HG03520 (cell line): Measurements from ENCODE around the gene MYO3A.
A peak's percentile ranks its signal among the peaks of the same experiment; 100 is the strongest.

Experiments used
- ATAC-seq: cut with Tn5 transposase; IDR thresholded peaks from one replicate; pipeline ENCODE4 v1.9.1; 2021; ENCODE audit warnings: mild to moderate bottlenecking, moderate library complexity; ENCODE audit not compliant: unreplicated experiment

The MYO3A gene, protein sequence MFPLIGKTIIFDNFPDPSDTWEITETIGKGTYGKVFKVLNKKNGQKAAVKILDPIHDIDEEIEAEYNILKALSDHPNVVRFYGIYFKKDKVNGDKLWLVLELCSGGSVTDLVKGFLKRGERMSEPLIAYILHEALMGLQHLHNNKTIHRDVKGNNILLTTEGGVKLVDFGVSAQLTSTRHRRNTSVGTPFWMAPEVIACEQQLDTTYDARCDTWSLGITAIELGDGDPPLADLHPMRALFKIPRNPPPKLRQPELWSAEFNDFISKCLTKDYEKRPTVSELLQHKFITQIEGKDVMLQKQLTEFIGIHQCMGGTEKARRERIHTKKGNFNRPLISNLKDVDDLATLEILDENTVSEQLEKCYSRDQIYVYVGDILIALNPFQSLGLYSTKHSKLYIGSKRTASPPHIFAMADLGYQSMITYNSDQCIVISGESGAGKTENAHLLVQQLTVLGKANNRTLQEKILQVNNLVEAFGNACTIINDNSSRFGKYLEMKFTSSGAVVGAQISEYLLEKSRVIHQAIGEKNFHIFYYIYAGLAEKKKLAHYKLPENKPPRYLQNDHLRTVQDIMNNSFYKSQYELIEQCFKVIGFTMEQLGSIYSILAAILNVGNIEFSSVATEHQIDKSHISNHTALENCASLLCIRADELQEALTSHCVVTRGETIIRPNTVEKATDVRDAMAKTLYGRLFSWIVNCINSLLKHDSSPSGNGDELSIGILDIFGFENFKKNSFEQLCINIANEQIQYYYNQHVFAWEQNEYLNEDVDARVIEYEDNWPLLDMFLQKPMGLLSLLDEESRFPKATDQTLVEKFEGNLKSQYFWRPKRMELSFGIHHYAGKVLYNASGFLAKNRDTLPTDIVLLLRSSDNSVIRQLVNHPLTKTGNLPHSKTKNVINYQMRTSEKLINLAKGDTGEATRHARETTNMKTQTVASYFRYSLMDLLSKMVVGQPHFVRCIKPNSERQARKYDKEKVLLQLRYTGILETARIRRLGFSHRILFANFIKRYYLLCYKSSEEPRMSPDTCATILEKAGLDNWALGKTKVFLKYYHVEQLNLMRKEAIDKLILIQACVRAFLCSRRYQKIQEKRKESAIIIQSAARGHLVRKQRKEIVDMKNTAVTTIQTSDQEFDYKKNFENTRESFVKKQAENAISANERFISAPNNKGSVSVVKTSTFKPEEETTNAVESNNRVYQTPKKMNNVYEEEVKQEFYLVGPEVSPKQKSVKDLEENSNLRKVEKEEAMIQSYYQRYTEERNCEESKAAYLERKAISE (N-terminal part only)

DNA sequence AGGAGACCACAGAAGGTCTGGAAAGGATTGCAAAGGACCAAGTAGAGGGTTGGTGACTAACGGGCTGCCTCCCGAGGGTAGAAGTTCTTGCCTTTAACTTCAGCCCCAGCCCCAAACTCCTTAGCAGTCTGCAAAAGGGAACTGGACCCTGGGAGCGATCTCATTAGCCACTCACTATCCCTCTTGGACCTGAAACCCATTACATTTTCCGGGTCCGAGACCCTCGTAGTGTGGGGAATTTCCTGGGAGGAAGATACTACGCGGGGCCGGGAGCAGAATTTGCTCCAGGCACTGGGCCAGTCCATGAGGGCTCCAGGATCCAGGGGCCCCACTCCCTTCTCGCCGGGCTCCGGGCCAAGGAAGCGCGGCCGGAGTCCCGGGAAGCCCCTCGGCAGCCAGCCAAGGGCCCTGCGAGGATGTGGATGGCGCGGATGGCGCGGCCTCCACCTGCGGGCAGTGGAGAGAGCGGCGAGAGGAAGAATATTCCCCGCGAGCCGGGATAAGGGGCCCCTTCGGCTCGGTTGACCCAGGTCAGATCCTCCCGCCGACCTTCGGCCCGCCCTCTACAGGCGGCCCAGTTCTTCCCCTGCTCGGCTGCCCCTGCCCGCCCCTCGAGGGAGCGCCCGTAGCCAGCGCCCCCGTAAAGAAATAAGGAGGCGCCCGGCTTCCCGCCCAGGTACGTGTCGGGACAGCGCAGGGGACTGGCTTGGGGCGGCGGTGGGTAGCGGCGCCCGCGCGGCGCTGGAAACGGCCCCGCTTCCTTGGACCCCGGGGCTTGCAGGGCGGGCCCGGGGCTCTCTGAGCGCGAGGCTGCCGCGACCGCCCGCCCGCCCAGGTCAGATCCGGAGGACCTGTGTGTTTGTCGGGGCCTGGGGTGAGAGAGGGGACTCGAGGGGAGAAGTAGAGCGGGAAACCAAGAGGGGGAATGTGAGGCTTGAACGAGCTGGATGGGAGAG is at the start of gene MYO3A:
Gene MYO3A, plus strand, starts transcription at position 577 of the 956 bp plus-strand sequence. CDS start 17,882 bp downstream, outside the sequence.
- no peak for ATAC-seq

DNA sequence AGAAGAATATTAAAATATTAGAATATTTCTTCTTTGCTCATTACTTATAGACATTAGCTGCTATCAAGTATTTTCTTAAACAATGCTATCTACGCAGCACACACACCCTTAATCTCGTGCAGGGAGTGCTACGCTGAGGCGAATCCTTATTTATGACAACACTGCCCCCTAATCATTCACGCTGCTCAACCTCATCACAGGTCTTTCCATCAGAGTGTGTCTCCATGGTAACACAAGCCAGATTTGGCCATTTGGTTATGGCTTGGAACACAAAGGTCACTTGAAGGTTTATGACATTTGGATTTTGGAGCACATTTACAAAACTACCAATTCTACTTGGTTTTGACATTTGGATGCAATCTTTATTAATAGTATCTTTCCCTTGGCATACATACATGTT is 45.4 kb upstream of the MYO3A start:
- no peak for ATAC-seq

DNA sequence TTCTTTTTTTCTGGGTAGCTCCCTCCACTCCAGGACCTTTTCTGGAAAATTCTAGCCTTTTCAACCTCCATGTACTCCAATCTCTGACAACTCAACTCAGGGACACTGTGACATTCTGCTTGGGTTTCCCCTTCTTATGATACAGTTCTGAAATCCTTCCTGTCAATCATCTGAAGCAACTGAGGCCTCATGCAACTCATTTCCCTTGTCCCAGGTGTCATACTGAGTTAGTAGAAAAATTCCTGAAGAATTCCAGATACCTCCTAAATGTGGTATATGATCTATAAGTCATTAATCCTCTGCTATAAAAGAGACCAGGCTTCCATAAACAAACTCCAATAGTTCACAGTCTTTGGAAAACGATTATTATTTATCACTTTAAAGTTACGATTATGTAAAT is 43.0 kb upstream of the MYO3A start:
- ATAC-seq, result no peak

DNA sequence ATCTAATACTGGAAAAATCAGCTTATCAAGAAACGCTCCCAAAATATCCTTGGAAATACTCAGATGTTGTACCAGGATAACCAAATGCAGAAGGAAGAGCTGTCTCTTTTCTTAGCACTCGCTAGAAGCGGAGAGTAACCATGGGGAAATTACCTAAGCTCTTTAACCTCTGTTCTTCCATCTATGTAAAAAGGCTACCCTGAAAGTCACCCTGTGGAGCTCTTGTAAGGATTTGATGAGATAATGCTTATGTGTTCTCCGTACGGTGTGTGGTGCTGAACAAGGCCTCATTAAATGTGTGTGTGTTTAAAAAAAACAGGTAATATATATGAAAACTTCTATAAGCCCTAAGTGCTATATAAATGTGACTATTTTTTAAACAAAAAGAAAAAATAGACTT is 38.2 kb upstream of the MYO3A start:
- no peak for ATAC-seq

DNA sequence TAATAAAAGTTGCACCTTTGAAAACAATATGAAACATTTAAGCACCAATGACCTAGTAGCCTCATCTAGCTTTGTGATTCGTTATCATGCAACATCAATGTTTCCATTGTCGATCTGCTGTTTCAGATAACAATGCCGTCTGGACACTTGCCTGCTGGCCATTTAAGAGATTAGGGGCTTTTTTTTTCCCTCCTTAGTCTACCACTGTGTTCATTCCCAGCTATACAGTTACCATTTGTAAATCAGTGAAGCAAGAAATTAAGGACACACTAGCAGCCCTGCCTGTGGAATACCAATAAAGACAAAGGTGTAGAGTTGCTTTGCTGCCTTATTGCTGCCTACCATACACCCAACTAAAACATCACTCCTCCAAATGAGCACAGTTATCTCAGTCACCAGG is 37.6 kb upstream of the MYO3A start:
- no peak for ATAC-seq

DNA sequence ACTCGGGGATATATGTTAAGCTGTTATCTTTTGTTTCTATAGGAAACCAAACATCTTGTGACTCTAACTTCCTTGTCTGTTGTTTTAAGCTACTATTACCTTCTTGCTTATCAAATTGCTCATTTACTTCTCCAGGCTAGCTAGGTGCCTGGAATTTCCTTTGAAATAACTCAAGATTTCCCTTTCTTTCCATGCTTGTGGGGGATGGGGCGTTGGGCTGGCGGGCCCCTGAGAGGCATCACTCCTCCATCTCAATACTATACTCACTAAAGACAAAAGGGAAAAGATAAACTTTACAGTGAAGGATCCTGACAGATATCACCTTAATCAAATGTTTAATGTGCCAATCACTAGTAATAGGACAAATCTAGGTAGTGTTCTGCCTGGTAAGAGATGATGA is 34.7 kb upstream of the MYO3A start:
- ATAC-seq, result no peak

DNA sequence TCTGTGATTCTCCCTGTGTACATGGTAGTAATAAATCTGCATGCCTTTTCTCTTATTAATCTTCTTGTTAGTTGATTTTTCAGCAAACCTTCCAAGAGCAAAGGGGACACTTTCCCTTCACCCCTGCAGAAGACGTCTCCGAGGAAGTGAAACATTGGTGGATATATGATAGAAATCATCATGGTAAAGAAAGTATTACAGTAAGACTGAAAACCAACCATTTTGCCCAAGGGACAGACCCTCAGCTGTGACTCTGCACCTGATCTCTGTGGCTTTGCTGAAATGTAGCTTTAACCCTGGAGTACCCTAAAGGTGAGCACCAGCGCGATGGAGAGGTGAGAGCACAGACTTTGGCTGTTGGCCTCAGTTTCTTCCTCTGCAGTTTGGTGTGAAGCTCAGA is 32.8 kb upstream of the MYO3A start:
- ATAC-seq, result no peak

DNA sequence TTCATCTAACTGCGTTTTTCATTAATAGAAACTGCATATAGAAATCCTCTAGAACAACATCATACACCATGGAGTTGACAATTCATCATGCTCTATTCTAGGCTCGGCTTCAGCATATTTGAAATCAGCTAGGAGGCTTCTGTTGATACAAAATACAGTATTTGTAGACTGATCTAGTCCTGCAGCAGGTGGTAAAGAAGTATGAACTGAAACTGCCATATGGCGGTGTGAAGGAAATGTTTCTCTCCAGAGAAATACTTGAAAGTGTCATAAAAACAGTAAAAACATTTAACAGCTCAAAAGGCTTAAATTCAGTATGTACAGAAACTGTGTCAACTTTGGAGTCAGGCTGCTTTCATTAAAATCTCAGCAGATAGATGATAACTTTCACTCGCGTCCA is 32.0 kb upstream of the MYO3A start:
- no peak for ATAC-seq

DNA sequence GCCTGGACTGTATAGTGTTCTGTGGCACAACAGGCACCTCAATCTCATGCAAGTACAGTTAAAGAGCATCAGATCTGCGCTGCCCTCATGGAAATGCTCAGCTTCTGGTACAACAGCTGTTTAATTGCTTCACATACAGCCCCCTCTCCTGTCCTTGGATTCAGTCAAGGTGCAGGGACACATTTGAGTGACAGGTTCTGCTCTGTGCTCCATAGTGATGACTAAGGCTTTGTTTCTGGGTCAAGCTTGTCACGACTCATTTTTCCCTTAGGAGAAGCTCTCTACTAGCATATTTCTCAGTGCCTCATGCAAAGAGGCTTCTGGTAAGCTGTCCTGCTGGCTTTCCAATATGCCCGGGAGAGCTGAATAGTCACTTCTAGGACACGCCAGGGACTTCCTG is 26.8 kb upstream of the MYO3A start:
- no peak for ATAC-seq

DNA sequence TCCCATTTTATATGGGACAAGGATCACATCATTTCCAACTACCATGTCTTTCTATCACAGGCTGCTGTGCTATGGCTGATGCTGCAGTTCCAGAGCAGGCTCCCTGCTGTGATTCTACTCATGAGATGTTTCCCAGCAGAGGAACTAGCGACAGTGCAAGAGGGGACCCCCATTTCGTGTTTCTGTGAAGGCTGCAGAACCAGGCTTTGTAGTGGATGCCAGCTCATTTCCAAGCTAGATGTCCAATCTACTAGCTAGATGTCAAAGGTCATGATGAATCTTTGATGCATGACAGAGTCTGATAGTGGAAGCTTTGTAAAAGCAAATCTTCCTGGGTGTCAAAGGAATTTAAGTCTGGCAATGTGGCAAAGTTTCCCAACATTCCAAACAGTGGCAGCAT is 21.2 kb upstream of the MYO3A start:
- ATAC-seq, result no peak

DNA sequence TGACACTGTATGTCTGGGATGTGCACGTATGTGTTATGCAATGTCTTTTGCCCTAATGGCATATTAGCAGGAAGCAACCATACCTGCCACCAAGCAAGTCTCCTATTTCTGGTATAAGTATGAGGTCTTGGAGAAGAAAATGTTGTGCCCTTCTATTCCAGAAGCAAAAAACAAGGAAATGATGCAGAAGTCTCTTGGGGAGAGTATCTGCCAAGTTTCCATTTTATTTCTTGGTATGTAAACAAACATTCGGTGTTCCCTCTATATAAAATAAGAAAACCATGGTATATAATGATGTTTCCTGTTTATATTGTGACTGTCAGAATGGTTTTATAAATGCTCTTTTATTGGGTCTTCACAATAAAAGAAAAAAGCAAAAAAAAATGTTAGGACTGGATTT is 19.3 kb upstream of the MYO3A start:
- ATAC-seq, result no peak

DNA sequence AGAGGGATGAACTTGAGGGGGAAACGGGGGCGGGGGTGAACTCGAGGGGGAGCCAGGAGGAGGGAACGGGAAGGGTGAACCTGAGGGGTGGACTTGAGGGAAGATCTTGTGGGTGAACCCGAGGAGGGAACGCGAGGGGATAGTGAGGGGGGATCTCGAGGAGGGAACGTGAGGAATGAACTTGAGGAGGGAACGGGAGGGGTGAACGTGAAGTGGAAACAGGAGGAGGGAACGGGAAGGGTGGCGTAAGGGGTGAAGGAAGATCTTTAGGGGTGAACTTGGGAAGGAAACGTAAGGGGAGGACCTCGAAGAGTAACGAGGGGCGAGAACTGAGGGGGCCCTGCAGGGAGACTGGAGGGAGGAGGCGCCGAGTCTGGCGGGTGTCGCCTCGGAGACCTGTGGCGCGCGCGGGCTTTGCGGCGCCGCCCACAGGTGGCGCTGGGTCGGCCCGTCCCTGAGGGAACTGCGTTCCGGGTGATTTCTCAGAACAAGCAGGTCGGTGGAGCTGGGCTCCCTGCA is 651 bp downstream of the MYO3A start:
- no peak for ATAC-seq

DNA sequence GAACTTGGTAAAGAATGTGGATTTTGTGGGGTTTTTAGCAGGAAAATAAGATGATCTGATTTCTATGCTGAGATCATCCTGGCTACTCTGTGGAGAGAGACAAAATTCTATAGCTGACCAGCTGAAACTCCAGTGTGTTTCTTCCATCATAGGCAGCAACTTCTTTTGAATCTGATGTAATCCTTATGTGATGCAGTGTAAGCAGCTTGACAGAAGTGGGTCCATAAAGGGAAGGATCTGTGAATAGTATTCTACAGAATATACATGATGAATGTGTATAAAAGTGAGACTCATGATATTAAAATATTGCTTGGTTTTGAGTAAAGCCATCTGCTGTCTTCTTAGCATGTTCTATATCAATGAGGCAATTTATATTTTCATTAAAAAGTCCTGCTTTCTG is 4.4 kb downstream of the MYO3A start:
- no peak for ATAC-seq

DNA sequence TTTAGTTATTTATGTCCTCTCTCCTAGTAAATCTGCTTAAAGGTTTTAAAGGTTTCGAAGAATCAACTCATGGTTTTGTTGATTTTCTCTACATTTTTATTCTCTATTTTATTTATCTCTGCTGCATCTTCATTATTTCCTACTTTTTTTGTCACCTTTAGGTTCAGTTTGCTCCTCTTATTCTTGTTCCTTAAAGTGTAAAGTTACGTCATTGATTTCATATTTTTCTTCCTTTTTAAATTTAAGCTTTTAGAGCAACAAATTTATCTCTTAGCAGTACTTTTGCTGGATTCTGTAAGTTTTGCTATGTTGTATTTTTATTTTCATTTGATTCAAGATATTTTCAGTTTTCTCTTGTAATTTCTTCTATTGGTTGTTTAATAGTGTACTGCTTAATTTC is 10.7 kb downstream of the MYO3A start:
- no peak for ATAC-seq

DNA sequence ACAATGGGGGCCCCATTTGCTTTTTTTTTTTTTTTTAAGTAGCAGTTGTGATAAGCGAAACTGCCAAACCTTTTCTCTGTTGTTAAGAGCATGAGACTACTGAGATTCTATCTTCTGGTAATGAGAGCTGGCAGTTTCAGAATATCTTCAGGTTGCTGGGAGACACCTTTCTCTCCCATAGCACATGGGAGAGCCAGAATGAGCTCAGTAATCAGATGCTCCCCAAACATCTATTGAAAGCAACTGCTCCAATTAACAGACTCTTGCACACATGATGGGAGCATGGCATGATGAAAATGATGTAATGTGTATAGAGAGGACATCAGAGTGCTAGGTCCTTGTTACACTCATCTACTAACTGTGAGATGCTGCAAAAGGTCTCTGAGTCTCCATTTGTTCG is 18.8 kb downstream of the MYO3A start:
- ATAC-seq, result peak; percentile 87

DNA sequence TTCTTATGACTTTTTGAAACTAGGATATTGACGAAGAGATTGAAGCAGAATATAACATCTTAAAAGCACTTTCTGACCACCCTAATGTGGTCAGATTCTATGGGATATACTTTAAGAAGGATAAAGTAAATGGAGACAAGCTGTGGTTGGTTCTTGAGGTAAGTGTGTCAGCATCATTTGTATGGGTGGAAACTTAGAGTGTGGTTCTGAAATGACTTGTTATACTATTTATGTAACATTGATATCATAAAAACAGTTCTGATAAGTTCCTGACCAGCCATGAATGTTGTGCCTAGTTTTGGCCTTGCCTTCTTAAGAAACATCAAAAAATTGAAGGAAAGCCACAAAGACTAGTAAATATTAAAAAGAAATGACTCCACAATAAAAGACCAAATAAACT is 20.8 kb downstream of the MYO3A start:
- ATAC-seq, result no peak

DNA sequence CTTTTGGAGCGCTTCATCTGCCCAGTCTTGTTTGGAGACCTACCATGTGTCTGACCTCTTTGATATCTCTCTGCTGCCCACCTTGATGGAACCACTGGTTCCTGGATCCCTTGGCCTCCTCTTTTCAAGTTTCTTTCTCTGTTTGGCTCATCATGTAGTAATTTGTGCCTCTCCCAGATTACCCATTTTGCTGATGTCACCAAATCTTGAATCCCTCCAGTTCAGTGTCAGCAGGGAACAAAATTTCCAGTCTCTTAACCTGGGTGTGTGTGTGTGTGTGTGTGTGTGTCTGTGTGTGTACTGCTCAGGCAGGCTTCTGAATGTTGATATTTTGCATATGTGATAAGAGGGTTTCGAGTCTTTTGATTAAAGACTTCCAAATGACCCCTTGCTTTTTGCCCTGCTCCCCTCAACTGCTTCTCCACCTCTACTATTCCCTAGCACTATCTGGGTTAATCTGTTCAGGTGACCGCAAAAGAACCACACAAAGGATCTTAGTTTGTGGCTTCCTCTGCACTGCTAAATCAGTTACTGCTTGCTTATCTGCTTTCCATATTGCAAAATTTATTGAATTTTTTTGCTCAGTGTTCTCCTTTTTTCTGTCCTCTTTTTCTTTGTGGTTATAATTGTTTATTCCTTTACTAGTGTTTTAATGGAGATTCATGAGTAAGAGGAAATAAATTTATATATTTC is 25.7 kb downstream of the MYO3A start:
- no peak for ATAC-seq

DNA sequence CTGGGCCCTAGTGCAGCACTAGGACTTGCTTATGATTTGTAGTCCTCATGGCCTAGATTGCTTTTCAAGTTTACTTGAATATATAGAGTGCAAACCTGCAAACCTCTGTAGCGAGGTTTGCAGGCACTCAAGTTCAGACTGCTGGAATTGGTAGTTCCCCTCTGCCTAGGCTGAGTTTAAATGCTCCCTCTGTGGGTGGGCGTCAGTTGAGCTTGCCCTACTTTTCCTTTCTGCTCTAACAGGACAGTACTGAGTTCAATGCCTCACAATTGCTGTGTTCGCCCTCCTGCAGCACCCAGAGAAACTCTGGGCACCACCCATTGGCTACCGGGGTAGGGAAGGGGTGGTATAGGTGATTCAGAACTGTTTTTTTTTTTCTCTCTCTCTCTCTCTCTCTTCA is 31.6 kb downstream of the MYO3A start:
- ATAC-seq, result no peak

DNA sequence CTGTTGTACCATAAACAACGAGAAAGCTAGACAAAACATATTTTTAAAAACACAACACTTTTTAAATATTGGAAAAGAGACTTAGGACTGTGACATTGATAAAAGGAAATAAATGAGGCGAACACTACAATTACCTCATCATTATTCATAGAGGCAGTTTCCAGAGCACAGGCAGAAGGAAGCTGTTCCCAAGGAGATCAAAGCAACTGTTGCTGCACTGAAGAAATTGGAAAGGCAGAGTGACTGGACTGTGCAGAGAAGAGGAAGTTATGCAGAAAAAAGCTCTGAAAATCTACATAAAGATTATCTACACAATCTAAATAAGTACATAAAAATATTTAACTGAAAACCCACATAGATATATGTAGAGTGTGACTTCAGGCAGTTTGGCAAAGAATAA is 32.8 kb downstream of the MYO3A start:
- ATAC-seq, result no peak
